HepG2 (cell line): ENCODE data around the gene PTPRCAP. TPM values are rescaled to one million over a fixed set of nuclear protein-coding genes. Genes with fewer than 3 reads are reported as not detected.

Experiments used
- ERF ChIP-seq: IDR thresholded peaks from 2 replicates; pipeline ENCODE4 v1.6.1; 2018; ENCODE audit warnings: missing biosample characterization, missing genetic modification reagents
- ETV6 ChIP-seq: sonication (generic); formaldehyde crosslinking; conservative IDR thresholded peaks from 2 replicates; pipeline ENCODE4 v1.4.0; 2020; ENCODE audit warnings: missing genetic modification reagents
- GATAD1 ChIP-seq: IDR thresholded peaks from 2 replicates; pipeline ENCODE4 v1.6.1; 2016; ENCODE audit warnings: missing genetic modification reagents, missing compliant biosample characterization
- GTF3A ChIP-seq: sonication (generic); formaldehyde crosslinking; conservative IDR thresholded peaks from 2 replicates; pipeline ENCODE4 v1.4.0; 2020; ENCODE audit warnings: mild to moderate bottlenecking, missing genetic modification reagents
- MAFK ChIP-seq, 2 experiments: IDR thresholded peaks in 1 of 2; conservative IDR thresholded peaks in 1 of 2; 2 replicates each; pipeline ENCODE4 v1.6.1; 2011; ENCODE audit warnings: improper control_type of control experiment in 2 of 2, low read length in 2 of 2
- MED1 ChIP-seq: sonication (generic); formaldehyde crosslinking; IDR thresholded peaks from 2 replicates; pipeline ENCODE4 v1.4.0; 2020; ENCODE audit warnings: missing genetic modification reagents
- RARG ChIP-seq: sonication (generic); formaldehyde crosslinking; IDR thresholded peaks from 2 replicates; pipeline ENCODE4 v1.4.0; 2020; ENCODE audit warnings: low read depth, mild to moderate bottlenecking, missing genetic modification reagents
- RXRB ChIP-seq: IDR thresholded peaks from 2 replicates; pipeline ENCODE4 v1.6.1; 2016; ENCODE audit warnings: borderline replicate concordance, missing genetic modification reagents, missing compliant biosample characterization
- SIX4 ChIP-seq: sonication (generic); formaldehyde crosslinking; IDR thresholded peaks from 2 replicates; pipeline ENCODE4 v1.4.0; 2020; ENCODE audit warnings: missing genetic modification reagents
- SMARCE1 ChIP-seq: fragments of 450-650 bp; IDR thresholded peaks from 2 replicates; pipeline ENCODE4 v1.6.1; 2017; ENCODE audit warnings: borderline replicate concordance
- SOX5 ChIP-seq: IDR thresholded peaks from 2 replicates; pipeline ENCODE4 v1.6.1; 2016; ENCODE audit warnings: borderline replicate concordance
- ZBTB20 ChIP-seq: sonication (generic); formaldehyde crosslinking; IDR thresholded peaks from 2 replicates; pipeline ENCODE4 v1.8.1; 2023; ENCODE audit warnings: missing genetic modification reagents, low read depth, mild to moderate bottlenecking, borderline replicate concordance
- ZFP1 ChIP-seq: IDR thresholded peaks from 2 replicates; pipeline ENCODE4 v1.6.1; 2016
- ZKSCAN5 ChIP-seq: sonication (generic); formaldehyde crosslinking; IDR thresholded peaks from 2 replicates; pipeline ENCODE4 v1.5.1; 2020; ENCODE audit warnings: mild to moderate bottlenecking, missing genetic modification reagents
- ZNF232 ChIP-seq: sonication (generic); formaldehyde crosslinking; IDR thresholded peaks from 2 replicates; pipeline ENCODE4 v1.4.0; 2020; ENCODE audit warnings: missing genetic modification reagents, borderline replicate concordance
- ZNF468 ChIP-seq: sonication (generic); formaldehyde crosslinking; IDR thresholded peaks from 2 replicates; pipeline ENCODE4 v1.8.0; 2022; ENCODE audit warnings: mild to moderate bottlenecking, moderate library complexity, missing genetic modification reagents
- ZNF790 ChIP-seq: sonication (generic); formaldehyde crosslinking; IDR thresholded peaks from 2 replicates; pipeline ENCODE4 v1.8.0; 2022; ENCODE audit warnings: missing genetic modification reagents, mild to moderate bottlenecking, borderline replicate concordance
- polyA plus RNA-seq, 8 experiments: library from polyadenylated mRNA; depleted of rRNA in 3 of 8; stranded (reverse) in 7 of 8; unstranded in 1 of 8; fragments of >200 nt; fragmentation: Illumina TruSeq in 4 of 8; extraction: Trizol in 4 of 8; gene quantifications; 2 replicates each; pipeline versions ENCODE4 v1.2.1 to v1.2.3, GENCODE V29; 2011 to 2016; ENCODE audit warnings: low read depth in 4 of 8, missing spikeins in 1 of 8, mixed read lengths in 1 of 8; ENCODE audit not compliant: insufficient read depth in 1 of 8
- total RNA-seq, 5 experiments: library from RNA; depleted of rRNA; stranded (reverse); fragments of >200 nt; fragmentation: Illumina TruSeq; extraction: Trizol; gene quantifications; 2 replicates each; pipeline ENCODE4 v1.2.3, GENCODE V29; 2016; ENCODE audit warnings: low read depth in 1 of 5
- TF ChIP-seq, protein P1 (sequence below): sonication (generic); formaldehyde crosslinking; IDR thresholded peaks from 2 replicates; pipeline ENCODE4 v1.4.0; 2020; ENCODE audit warnings: missing genetic modification reagents, borderline replicate concordance
- TF ChIP-seq, protein P2 (sequence below): IDR thresholded peaks from 2 replicates; pipeline ENCODE4 v1.6.1; 2016; ENCODE audit warnings: missing compliant biosample characterization, missing genetic modification reagents, borderline replicate concordance
- TF ChIP-seq, protein P3 (sequence below): sonication (generic); formaldehyde crosslinking; conservative IDR thresholded peaks from 2 replicates; pipeline ENCODE4 v1.5.0; 2020; ENCODE audit warnings: missing genetic modification reagents
- TF ChIP-seq, protein P4 (sequence below): sonication (generic); formaldehyde crosslinking; IDR thresholded peaks from 2 replicates; pipeline ENCODE4 v1.5.0; 2020; ENCODE audit warnings: mild to moderate bottlenecking, missing genetic modification reagents

PTPRCAP gene
- total and polyA plus RNA-seq, 2 of the 13 experiments (the other 11 are each of a cell fraction or from before 2014, with no cell fraction given): 0.60 to 0.70 TPM

DNA sequence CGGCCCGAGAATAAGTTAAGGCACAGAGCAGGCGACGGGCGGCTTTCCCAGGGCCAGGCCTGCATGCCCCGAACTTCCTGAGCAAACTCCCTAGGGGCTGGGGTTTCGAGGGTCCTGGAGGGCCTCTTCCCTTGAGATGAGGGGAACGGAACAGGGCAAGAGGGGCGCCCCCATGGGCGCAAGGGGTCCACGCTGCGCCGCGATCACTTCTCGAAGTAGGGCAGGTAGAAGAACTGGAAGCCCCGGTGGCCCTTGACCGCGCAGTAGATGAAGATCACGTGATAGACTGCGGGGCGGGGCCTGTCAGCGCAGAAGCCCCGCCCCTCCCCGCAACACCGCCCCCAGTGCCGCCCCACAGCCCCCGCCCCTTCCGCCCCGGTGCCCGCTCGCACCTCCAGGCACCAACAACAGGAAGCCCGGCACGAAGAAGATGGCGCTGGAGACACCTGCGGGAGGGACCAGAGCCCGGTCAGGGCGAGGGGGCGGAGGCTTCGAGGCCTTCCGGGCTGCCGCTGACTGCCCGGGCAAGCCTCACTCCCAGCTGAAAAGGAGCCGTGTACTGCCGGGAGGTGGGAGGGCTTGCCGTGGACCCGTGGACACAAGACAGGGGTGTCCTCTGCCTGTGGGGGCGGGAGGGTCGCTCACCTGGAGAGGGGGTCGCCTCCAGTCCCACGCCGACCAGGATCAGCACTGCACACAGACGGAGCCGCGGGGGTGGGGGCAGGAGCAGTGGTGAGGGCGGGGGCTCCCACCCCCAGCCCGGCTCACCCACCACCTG lies 27.1 kb upstream of the PTPRCAP start (continued):
- TF ChIP-seq, protein P1, sequence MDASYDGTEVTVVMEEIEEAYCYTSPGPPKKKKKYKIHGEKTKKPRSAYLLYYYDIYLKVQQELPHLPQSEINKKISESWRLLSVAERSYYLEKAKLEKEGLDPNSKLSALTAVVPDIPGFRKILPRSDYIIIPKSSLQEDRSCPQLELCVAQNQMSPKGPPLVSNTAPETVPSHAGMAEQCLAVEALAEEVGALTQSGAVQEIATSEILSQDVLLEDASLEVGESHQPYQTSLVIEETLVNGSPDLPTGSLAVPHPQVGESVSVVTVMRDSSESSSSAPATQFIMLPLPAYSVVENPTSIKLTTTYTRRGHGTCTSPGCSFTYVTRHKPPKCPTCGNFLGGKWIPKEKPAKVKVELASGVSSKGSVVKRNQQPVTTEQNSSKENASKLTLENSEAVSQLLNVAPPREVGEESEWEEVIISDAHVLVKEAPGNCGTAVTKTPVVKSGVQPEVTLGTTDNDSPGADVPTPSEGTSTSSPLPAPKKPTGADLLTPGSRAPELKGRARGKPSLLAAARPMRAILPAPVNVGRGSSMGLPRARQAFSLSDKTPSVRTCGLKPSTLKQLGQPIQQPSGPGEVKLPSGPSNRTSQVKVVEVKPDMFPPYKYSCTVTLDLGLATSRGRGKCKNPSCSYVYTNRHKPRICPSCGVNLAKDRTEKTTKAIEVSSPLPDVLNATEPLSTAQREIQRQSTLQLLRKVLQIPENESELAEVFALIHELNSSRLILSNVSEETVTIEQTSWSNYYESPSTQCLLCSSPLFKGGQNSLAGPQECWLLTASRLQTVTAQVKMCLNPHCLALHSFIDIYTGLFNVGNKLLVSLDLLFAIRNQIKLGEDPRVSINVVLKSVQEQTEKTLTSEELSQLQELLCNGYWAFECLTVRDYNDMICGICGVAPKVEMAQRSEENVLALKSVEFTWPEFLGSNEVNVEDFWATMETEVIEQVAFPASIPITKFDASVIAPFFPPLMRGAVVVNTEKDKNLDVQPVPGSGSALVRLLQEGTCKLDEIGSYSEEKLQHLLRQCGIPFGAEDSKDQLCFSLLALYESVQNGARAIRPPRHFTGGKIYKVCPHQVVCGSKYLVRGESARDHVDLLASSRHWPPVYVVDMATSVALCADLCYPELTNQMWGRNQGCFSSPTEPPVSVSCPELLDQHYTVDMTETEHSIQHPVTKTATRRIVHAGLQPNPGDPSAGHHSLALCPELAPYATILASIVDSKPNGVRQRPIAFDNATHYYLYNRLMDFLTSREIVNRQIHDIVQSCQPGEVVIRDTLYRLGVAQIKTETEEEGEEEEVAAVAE (CRISPR knock-in tag): no peak
- TF ChIP-seq ERF (CRISPR knock-in tag) (0 out of 2 replicates have a peak, but pooled peaks have one; percentile 10), MAFK (conservative IDR thresholded peaks at IDR 0.05 in 1 of 2, IDR thresholded peaks at IDR 0.05 in 1 of 2; ENCODE audit: low read length in 2 of 2) (no peak), ZNF790 (CRISPR knock-in tag) (no peak), MED1 (CRISPR knock-in tag) (no peak; the same call in 1 of the 2 replicates), SOX5 (CRISPR knock-in tag) (no peak), GTF3A (CRISPR knock-in tag) (no peak), SIX4 (CRISPR knock-in tag) (no peak), GATAD1 (CRISPR knock-in tag) (peak; percentile 71), RARG (CRISPR knock-in tag) (no peak), SMARCE1 (no peak), ZNF232 (CRISPR knock-in tag) (peak; percentile 39; the same call in 1 of the 2 replicates), ZKSCAN5 (no peak), ZFP1 (no peak), RXRB (CRISPR knock-in tag) (no peak), ETV6 (no peak), ZBTB20 (CRISPR knock-in tag) (peak; percentile 4; the same call in 1 of the 2 replicates), ZNF468 (CRISPR knock-in tag) (no peak)
- TF ChIP-seq, protein P2, sequence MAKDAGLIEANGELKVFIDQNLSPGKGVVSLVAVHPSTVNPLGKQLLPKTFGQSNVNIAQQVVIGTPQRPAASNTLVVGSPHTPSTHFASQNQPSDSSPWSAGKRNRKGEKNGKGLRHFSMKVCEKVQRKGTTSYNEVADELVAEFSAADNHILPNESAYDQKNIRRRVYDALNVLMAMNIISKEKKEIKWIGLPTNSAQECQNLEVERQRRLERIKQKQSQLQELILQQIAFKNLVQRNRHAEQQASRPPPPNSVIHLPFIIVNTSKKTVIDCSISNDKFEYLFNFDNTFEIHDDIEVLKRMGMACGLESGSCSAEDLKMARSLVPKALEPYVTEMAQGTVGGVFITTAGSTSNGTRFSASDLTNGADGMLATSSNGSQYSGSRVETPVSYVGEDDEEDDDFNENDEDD: no peak; the same call in 1 of the 2 replicates
- TF ChIP-seq, protein P3, sequence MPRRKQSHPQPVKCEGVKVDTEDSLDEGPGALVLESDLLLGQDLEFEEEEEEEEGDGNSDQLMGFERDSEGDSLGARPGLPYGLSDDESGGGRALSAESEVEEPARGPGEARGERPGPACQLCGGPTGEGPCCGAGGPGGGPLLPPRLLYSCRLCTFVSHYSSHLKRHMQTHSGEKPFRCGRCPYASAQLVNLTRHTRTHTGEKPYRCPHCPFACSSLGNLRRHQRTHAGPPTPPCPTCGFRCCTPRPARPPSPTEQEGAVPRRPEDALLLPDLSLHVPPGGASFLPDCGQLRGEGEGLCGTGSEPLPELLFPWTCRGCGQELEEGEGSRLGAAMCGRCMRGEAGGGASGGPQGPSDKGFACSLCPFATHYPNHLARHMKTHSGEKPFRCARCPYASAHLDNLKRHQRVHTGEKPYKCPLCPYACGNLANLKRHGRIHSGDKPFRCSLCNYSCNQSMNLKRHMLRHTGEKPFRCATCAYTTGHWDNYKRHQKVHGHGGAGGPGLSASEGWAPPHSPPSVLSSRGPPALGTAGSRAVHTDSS (CRISPR knock-in tag): no peak
- TF ChIP-seq, protein P4, sequence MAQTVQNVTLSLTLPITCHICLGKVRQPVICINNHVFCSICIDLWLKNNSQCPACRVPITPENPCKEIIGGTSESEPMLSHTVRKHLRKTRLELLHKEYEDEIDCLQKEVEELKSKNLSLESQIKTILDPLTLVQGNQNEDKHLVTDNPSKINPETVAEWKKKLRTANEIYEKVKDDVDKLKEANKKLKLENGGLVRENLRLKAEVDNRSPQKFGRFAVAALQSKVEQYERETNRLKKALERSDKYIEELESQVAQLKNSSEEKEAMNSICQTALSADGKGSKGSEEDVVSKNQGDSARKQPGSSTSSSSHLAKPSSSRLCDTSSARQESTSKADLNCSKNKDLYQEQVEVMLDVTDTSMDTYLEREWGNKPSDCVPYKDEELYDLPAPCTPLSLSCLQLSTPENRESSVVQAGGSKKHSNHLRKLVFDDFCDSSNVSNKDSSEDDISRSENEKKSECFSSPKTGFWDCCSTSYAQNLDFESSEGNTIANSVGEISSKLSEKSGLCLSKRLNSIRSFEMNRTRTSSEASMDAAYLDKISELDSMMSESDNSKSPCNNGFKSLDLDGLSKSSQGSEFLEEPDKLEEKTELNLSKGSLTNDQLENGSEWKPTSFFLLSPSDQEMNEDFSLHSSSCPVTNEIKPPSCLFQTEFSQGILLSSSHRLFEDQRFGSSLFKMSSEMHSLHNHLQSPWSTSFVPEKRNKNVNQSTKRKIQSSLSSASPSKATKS (CRISPR knock-in tag): no peak
